Measurements from ENCODE around the gene PRKCB.
"Not testable (repeated sequence)": the region's sequence is repeated elsewhere in the genome, so short reads cannot be mapped to it uniquely, and the experiment has no call there.

The PRKCB gene

DNA sequence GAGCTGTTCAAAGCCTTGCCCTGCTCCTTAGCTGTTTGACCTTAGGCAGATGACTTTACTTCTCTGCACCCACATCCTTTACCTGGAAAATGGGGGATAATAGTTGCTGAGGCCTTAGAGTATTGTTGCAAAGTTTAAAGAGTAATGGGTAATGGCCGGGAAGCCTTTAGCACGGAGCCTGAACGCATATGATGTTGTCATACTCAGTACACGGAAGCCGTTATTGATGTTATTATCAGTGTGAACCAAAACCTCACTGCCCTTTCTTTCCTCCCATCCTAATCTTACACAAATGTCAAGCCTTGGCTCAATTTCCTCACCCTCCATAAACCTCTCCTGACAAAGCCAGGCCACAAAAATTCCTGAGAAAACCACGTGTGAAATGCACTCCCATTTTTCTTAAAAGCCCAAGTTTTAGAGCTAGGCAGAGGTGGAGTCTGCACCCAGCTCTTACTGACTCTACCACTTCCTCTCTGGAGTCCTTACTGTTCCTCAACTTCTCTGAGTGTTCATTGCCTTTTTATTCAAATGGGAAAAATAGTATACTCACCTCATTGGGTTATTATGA, 353.1 kb downstream of the PRKCB start:
- DNase-seq = no peak

DNA sequence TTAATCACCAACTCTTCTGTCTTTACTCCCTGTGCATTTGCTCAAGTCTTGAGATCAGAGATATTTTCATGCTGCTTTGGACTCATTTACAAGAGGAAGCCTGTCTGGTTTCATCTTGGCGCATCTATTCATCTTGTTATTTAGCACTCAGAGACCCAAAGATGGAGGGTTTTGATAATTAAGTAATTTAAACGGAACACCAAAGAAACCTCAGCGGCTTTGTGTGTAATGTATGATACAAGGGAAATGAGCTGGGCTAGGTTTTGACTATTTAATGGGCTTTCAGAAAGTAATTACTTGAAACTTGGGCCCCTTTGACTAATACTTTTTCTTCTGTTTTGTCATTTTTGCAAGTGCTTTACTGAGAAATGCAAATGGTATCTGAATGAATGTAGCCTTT, 354.2 kb downstream of the PRKCB start:
- DNase-seq = no peak

DNA sequence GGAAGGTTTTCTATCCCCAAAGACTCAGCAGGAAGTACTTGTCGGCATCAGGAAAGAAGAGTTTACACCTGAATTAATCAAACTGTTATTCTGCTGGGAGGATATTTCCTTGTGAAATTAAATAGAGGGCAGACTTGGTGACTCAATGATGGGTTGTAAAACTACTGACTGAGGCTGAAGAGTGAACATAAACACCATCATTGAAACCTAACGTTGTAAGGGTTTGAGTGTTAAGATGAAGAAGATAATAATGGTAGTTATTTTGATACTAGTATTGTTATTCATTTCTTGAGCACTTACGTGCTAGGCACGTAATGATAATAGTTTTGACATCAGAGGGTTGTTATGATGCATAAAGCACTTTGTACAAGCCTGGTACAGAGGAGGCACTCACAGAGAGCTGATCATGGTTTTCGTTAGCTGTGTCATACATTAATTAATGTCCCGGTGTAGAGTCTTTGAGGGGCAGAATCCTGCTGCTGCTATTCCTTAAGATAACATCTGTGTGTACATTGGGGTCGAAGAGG, 356.2 kb downstream of the PRKCB start:
- no peak for DNase-seq

DNA sequence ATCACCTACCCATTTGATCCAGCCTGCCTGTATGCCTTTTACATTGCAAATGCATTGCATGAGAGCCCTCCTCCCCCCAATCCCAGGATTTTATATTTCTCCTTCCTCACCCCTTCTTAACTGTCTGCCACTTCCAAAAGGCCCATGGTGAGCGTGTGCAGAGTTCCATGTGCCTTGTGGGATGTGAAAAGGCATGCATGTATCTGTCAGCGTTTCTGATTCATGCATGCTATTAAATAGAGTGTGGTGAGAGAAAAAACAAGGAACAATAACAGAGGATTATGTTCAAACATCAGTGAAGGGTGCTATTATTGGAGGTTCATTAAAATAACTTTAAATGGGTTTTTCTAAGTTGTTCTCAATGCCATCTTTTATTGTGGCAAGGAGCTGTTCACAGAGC, 359.4 kb downstream of the PRKCB start:
- DNase-seq = no peak

DNA sequence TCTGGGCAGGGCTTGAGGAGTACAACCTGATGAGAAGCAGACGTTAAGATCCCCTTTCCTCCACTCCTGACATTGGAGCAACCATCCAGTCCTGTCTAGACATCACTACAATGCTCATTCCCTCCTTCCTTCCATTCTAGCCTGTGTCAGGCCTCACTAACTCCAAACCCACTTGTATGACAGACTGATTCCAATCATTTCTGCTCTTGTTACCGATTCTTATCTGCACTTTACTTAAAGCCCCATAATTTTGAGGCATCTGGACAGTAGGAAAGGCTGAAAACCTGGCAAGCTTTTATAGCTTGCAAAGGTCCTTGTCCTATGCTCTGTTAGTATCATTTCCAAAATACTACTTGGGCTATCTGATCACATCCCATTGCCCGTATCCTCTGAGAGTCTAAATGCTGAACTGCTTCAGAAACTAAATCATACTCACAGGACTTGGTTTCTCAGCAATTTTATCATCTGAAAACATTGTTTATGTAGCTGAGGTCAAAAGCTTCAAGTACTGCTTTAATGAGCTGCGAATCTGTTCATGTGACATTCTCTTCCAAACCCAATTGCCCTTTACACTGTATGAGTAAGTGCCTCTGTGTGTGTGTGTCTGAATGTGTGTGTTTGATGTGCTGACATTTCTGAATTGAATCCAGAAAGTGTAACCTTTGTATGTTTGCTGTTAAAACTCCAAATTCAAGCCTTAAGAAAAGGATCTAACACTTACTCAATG, 363.2 kb downstream of the PRKCB start:
- DNase-seq = no peak

DNA sequence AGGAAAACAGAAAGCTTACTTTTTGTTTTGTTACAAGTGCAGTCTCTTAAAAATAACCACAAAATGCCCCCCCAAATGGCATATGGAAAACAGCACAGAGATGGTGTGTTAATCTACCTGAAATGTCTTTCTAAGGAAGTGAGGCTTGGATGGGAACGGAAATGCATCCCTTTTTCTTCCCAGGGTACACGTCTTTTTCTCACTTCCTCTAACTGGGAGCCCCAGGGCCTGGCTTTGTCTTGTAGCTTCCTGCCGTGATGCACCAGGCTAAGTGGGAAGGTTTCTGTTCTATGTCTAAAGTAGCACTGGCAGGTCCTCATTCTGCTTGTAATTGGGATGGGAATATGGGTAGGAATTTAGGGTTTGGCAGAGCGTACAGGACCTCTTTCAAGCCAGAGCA, 367.9 kb downstream of the PRKCB start:
- no peak for DNase-seq

DNA sequence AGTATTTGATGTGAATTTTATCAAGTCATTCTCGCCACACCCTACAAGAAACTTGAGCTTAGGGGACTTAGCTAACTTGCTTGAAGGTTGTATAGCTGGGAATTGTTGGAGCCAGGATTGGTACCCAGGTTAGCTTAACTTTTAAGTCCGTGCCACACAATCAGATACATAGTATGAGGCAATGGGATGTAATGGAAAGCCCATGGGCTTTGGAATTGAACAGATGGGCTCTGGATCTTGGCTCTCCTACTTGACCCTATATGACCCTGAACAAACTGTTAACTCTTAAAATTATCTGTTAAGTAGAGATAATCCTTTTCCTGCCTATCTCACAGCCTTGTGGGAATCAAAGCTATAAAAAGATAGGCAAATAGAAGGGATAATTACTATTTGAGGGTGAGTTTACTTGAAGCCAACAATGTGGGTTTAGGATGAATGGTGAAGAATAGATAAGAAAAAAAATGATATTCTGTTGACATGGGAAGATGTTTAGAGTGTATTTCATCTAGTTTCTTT, 368.4 kb downstream of the PRKCB start:
- no peak for DNase-seq

DNA sequence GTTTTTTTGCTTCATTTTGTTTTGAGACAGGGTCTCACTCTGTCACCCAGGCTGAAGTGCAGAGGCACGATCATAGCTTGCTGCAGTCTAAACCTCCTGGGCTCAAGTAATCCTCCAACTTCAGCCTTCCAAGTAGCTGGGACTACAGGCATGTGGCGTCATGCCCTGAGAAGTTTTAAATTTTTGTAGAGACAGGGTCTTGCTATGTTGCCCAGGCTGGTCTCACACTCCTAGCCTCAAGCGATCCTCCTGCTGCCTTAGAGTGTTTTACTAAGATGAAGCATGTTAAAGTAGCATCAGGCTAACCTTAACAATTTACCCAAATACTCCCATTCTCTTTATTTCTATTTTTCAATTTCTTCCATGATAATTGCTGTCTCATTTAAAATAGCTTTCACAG, 371.1 kb downstream of the PRKCB start:
- no peak for DNase-seq

DNA sequence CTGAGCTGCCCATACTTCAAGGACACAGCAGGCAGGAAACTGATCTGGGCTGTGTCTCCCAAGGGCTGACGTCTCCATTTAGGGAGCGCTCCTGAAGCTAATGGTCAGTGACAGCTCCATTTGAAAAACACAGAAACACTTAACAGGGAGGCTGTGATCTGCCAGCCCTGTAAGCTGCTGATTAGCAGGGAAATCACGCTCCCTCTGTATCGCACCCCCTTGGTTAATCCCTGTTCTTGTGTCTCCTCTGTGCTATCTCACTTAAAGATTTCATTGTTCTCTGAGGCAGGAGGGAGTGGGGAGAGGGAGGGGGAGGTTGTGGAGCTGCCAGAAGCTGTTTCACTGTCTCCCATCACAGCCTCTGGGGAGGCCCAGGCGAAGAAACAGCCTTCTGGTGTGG, 372.9 kb downstream of the PRKCB start:
- DNase-seq = no peak

DNA sequence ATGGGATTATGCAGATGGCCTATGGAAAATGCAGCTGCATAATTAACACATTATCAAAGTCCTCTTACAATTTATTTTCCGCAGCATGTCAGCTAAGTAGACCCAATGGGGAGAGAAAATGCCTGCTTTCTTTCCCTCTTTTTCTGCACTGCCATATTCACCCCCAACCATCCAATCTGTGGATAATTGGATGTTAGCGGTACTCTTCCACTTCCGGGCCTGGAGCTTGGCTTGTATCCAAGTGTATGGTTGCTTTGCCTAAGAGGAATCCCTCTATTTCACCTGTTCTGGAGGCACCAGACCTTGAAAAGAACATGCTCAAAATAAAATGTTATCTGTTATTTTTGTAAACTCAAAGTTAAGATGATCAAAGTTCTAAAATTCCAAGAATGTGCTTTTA, 379.2 kb downstream of the PRKCB start:
- DNase-seq = no peak

DNA sequence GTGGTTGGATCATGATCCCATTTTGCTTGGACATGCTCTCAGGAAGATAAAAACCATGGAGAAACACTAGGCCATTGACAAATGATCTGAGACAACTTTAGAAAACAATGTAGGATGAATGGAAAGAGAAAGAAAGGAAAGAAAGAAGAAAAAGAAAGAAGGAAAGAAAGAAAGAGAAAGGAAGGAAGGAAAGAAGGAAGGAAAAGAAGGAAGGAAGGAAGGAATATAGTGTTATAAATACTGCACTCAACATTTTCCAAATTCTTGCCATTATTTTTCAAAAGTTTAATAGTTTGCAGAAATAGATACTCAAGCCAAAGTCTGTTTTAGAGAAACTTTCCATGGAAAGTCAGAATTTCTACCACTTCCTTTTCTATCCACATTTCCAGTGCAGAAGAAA, 381.2 kb downstream of the PRKCB start:
- DNase-seq = no peak

DNA sequence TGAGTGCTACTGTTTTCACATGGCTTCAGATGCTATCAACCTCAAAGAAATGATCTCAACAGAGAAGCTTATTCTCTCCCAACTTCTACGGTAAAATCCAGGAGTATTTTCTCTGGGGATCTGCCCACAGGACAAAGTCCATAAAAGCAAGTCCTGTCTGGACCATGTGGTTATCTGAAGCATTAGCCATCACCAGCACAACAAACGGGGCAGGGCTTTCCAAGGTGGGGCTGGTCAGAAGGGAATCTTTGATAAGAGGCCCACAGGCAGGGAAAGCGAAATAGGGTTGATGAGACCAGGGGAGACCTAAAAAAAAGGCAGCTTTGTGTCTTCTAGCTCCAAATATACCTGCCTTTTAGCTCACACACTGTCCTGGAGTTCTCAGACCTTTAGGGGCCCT, 381.7 kb downstream of the PRKCB start:
- DNase-seq = no peak

DNA sequence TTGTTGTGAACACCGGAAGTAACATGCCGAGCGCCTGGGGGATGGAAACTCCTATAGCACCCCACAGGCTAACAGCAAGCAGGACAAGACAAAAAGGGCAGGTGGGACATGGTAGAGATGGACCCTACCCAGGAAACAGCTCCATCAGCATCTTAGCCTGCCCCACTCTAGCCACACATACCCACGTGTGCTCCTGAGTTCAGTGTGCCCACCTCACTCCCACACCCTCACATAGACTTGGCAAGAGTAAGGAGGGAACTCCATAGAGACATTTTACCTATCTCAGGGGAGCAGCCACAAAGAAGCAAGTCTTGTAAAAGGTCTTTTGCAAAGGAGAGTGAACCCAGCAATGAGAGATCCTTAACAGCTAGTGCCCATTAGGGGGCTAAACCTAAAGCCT, 382.5 kb downstream of the PRKCB start:
- DNase-seq = no peak

DNA sequence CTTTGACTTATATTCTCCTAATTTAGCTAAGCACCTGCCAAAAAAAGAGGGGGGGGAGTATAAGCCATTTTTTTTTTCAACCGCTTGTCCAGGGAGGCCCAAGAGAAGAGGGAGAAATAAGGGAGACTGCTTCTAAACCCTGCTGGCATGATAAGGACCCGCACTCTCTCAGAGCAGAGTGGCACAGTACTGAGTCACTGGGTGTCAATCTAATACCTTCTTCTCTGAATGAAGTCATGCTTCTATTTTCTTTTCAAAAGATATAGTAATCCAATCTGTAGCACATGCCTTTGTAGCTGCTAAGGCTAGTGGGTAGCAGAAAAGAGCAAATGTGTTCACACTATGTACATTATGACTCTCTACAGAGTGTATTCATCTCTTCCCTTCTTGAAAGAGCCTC, 385.4 kb downstream of the PRKCB start:
- DNase-seq = no peak

DNA sequence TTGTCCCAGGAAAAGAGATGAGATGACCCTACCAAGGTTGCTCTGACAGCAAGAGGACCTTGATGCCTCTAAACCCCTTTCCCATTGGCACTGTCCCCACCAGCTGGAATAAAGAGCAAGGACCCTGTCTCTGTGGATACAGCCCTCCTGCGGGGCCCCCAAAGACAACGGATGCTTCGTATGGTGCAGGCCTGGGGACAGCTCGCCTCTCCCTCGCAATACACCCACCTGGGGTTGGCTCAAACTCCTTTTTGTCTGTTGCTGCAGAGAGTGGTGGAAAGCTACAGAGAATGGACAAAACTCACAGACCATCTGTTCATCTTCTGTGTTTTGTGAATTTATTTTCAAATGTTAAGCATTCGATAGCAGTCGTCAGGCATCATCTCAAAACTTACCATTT, 392.7 kb downstream of the PRKCB start:
- no peak for DNase-seq

DNA sequence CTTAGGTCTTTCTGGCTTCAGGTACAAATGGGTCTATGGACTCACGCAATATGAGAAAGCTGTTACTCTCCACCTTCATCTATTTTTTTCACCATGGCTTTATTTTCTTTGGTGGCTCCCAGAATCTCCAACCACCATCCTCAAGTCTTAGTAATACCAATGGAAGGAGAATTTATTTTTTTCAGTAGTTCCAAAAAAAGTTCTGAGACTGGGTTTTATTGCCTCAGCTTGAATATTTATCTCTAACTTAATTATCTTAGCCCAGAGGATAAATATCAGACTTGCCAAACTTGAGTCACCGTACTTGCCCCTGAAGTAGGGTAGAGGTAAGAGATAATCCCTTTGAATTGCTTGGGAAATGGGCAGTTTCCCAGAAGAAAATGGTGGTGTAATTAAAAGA, 397.2 kb downstream of the PRKCB start:
- DNase-seq = no peak

DNA sequence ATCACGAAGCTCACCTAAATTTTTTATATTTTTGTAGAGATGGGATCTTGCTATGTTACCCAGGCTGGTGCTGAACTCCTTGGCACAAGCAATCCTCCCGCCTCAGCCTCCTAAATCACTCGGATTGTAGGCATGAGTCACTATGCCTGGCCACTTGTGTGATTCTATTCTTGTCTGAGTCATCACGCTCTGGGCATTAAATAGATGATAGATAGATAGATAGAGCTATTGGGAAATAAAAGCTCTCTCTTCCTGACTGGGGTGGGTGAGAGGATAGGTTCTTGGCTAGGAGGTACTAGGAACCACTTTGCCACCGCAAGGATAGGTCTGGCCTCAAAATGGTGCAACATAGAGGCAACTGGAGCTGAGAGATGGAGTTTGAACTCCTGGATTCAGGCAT, 399.0 kb downstream of the PRKCB start:
- DNase-seq = no peak

DNA sequence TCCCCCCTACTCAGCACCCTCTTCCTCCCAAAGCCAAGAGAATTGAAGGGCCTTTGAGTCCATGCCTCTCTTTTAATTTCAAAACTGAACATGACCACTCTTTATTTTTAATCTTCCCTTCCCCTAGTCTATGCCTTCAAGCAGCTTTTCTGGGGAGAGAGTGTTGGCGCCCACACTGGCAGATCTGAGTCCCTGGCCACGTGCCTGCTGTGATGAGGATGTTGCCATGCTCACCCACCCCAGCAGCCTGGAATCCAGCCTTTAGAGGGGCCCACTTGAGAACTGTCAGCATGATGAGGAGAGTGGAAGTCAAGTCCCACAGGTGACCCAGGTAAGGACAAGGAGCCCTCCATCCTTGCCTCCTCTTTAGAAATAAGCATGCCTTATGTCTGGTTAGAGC, 400.0 kb downstream of the PRKCB start:
- no peak for DNase-seq

DNA sequence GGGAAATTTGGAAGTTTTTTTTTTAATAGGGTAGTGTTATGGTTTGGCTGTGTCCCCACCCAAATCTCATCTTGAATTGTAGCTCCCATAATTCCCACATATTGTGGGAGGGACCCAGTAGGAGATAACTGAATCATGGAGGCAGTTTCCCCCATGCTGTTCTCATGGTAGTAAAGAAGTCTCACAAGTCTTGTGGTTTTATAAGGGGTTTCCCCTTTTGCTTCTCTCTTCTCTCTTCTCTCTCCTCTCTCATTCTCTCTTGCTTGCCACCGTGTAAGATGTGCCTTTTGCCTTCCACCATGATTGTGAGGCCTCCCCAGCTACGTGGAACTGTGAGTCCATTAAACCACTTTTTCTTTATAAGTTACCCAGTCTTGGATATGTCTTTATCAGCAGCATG, 403.1 kb downstream of the PRKCB start:
- not testable (repeated sequence) for DNase-seq

DNA sequence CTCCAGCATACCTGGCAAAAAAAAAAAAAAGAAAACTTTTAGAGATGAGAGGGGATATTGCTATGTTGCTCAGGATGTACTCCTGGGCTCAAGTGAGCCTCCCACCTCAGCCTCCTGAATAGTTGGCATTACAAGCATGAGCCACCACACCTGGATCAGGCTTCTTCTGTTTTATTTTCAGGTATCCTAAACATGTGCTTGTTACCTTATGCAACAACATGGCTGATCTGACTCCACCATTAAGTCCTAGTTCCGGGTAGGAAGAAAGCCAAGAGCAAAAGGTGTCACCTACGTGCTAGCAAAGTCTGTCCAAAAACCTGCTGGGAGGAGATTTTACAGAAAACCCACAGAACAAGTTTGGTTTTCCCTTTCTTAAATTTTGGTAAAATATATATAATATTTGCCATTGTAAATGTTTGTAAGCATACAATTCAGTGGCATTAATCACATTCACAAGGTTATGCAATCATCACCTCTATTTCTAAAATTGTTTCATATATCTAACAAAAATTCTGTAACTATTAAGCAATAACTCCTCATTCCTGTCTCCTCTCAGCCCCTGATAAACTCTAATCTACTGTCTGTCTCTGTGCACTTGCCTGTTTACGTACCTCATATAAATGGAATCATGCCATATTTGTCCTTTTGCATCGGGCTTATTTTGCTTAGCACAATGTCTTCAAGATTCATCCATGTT, 411.3 kb downstream of the PRKCB start:
- DNase-seq = no peak

DNA sequence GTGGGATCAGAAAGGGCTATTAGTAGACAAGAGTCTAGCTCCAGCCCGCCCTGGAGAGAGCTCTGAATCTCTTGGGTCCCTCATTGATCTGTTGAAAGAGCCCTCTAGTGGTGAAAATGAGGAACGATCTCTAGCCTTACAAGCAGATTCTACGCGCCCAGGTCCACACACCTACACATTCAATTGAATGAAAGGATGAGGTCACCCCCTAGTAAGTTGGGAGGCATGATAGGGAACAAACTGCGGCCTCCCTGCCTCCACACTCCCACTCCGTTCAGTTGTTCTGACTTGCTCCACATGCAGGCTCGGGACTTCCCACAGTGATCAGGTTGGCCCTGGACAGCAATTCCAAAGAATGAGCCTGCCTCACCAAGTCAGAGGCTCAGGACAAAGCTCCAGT, 417.4 kb downstream of the PRKCB start:
- DNase-seq = peak; percentile 13

DNA sequence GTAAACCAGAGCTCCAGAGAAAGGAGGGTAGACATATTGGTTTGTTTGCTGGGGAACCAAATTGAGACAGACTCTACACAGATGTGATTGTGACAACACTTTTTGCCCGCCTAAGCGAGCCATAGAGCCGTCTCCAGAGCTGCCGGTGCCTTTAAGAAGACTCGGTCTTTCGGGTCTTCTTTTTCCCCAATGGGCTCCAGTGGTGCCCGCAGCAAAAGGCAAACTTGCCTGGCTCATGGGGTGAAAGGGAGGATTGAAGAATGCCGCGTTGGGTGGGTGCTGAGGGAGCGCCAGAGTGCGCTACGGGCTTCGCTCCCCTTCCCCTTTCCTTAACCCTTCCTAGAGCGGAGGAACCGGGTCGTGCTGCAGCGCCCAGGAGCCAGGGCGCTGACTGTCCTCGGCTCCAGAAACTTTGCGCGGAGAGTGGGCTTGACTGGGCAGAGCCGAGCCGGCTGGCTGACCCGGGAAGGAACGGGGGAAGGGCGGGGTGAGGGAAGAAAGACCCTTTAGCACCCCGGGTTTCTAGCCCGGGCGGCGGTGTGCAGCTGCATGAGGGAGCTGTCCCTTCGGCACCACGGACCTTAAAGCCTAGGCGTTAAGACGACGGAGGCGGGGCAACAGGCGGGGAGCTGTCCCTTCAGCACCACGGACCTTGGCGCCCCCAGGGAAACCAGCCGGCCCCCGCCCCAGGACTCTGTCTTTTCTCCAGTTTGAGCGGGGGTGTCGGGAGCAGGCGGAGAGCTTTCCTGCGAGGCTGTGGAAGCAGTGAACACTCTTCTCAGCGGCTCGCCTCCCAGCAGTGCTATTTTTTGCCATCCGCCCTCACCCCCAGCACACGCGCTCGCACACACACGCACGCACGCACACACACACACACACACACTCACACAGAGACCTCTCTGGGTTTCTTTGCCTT, 419.9 kb downstream of the PRKCB start, which contains the start of gene CACNG3:
CACNG3 (plus strand) TSS at position 880 of the 916 bp plus-strand sequence. CDS start 420 bp downstream, outside the sequence.
- no peak for DNase-seq

DNA sequence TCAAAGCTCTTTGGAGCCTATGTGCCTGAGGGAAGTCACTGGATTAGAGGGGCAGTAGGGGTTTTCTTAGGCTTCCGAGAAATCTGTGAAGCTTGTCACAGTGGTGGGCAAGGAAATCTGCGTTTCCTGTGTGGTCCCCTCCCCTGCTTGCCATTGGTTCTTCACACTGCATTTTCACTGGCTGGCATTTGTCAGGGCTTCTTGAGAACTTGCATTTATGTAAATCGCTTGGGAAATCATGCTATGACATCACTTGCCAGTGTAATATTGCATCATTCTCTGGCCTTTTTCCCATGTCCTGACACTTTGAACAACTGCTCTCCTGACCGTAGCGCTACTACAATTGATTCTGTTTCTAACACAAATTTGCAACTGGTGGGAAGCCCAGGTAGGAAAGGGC, 422.2 kb downstream of the PRKCB start:
- no peak for DNase-seq
